HG03439 (cell line): ENCODE measurements around the gene DDX3X.
"Not testable (repeated sequence)": the region's sequence is repeated elsewhere in the genome, so short reads cannot be mapped to it uniquely, and the experiment has no call there.

ENCODE experiments used
- ATAC-seq: cut with Tn5 transposase; IDR thresholded peaks from one replicate; pipeline ENCODE4 v1.9.1; 2021; ENCODE audit warnings: mild to moderate bottlenecking, moderate library complexity; ENCODE audit not compliant: unreplicated experiment

DDX3X gene

DNA sequence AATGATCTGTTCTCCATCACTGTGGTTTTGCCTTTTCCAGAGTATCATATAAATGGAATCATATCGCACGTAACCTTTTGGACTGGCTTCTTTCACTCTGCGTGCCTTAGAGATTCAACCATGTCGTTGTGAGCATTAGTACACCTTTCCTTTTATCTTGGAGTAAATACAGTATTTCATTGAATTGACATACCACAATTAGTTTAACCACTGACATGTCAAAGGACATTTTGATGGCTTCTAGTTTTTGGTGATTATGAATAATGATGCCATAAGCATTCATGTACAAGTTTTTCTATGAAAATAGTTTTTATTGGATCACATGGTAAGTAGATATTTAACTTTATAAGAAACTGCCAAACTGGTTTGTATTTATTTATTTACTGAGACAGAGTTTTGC is 35.2 kb downstream of the DDX3X start:
- ATAC-seq = no peak

DNA sequence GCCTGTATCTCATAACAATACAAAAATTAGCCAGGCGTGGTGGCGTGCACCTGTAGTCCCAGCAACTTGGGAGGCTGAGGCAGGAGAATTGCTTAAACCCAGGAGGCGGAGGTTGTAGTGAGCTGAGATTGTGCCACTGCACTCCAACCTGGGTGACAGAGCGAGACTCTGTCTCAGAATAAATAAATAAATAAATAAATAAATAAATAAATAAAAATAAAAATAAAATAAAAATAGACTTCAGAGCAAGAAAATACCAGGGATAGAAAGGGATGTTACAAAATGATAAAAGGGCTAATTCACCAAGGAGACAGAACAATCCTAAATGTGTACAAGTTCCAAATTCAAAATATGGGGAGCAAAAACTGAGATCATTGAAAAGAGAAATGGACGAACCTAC is 37.6 kb downstream of the DDX3X start:
- not testable (repeated sequence) for ATAC-seq

DNA sequence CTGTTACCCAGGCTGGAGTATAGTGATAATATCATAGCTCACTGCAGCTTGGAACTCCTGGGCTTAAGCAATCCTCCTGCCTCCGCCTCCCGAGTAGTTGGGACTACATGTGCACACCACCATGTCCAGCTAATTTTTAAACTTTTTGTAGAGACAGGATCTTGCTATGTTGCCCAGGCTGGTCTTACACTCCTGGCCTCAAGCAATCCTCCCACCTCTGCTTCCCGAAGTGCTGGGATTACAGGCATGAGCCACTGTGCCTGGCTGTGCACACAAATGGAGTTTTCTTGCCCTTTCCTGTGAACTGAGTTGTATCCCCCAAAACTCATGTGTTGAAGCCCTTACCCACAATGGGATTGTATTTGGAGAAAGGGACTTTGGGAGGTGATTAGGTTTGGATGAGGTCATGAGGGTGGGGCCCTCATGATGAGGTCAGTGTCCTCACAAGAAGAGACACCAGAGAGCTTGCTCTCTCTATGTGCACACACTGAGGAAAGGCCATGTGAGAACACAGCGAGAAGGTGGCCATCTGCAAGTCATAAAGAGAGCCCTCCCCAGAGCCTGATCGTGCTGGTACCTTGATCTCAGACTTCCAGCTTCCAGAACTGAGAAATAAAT is 40.1 kb downstream of the DDX3X start:
- ATAC-seq = no peak

DNA sequence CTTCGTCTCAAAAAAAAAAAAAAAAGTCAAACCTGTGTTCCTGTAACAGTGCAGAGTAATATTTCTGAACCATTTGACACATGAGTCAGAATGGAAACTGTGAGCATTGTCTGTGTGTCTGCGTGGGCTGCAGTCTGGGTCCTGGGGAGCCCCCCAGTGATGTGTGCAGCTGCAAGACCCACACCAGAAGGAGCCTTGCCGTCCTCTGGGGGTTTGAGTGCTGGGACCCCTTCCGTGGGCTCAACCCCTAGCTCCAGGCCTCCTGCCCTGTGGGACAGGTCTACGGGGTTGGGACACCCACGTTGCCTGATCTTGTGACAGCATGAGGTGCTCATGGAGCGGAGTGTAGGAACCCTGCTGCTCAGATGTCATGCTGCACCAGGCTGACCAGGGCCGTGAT is 43.7 kb downstream of the DDX3X start:
- no peak for ATAC-seq

DNA sequence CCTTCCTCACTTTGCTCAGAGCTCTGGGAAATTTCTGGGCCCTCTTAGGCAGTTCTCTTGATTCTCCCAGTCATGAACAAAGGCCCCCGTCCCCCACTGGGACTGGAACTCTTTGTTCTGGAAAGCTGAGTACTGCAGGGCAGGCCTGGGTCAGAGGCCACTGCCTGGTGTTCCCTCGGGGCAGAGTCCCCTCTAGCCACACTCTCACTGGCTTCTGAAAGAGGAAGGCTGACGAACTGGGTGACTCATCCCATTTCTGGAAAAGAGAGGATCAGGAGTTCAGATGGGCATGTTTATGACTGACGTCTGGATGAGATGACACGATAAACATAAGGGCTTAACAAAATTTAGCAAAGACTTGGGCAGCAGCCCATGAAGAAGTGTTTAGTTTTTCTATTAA is 47.7 kb downstream of the DDX3X start:
- no peak for ATAC-seq

DNA sequence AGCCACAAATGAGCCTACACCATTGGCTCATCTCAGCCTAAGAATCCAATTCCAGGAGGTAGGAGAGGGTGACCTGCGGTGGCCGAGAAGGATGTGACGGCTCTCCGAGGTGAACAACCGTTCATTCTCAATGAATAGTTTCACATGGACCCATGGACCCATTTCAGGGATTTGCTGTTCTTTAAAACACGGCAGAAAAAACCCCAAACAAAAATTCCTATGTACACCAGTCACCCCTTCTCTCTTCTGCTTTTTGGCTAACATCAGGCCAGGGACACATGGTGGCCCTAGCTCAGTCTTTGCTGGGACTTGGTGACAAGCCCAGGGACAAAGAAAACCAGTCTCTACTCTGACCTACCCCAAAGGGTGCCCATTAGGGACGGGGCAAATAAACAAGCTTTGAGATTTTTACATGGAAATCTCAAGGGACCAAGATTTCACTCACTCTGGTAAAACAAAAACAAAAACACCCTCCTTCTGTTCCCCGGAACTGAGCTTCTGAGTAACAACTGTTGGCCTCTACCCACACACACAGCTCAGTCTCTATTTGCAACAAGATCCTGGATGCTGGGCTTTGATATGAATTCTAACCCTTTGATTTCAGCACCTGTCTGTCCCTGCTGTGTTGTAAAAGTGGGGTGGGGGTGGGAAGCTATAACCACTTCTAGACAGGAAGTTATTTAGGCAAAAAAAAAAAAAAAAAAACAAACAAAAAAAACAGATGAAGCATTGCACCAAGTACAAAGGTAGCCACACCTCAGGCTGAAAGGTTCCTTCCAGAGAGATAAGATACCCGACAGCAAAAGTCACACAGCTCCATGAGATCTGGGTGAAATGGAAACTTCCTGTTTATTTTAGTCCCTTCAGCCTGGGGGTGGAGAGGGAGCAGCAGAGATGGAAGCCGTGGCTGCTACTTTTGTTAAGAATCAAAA is 49.0 kb downstream of the DDX3X start:
- ATAC-seq = no peak

DNA sequence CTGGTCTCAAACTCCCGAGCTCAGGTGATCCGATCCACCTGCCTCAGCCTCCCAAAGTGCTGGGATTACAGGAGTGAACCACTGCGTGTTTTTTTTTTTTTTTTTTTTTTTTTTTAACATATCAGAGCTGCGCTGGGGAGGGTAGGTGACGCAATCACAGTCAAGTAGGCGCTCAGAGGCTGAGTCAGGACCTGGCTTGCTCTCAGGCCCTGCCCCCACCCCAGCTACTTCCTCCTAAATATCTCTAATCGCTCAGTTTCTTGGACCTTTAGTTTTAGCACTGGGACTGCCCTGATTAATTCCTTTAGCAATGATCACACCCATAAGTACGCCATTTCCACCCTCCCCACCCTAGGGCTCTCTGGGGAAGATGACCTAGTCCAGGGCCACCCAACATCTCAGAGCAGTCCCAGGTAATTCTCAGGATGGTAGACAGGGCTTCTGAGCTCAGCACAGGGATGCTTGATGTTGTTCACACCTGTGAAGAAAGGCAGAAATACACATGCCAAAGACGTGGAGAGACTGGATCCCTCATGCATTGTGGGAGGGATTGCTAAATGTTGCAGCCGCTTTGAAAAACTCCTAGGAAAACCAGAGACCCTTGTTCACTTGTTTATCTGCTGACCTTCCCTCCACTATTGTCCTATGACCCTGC is 50.2 kb downstream of the DDX3X start:
- ATAC-seq = no peak

DNA sequence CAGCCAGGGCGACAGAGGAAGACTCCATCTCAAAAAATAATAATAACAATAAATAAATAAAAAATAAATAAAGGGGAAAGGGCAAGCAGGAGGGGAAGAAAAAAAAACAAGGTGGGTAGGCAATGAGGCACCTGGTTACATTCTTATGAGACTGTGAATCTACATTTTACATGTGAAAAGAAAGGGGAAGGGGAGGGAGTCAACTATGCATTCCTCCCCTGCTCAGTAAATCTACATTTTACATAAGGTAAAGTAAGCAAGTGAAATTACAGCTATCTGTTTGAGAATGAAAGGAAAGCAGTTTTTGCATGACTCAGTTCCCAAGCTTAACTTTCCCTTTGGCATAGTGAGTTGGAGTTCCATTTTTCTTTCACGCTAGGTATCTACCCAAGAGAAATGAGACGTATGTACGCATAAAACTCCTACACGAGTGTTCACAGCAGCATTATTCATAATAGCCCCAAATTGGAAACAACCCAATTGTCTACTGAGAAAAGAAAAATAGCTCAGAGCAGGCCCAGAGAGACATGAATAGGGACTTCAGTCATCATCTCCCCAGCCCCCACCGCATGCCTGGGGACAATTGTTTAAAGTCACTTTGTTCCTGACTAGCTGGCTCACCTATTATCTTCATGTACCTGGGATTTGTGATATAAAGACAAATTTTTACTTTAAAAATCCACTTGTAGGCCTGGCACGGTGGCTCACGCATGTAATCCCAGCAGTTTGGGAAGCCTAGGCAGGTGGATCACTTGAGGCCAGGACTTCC is 52.4 kb downstream of the DDX3X start:
- no peak for ATAC-seq

DNA sequence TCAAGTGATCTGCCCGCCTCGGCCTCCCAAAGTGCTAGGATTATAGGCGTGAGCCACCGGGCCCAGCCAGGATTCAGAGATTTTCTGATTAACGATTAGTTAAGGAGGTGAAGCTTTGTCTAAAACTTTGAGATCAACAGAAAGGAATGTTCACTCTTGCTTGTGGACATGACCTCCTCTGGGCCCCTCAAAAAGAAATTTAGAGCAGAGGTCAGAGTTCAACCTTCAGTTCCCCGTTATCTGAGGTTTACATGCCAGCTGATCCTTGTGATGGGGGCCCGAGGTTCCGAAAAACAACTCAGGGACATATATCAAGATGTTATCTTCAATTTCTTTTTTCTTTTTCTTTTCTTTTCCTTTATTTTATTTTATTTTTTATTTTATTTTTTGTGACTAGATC is 54.6 kb downstream of the DDX3X start:
- ATAC-seq = no peak

DNA sequence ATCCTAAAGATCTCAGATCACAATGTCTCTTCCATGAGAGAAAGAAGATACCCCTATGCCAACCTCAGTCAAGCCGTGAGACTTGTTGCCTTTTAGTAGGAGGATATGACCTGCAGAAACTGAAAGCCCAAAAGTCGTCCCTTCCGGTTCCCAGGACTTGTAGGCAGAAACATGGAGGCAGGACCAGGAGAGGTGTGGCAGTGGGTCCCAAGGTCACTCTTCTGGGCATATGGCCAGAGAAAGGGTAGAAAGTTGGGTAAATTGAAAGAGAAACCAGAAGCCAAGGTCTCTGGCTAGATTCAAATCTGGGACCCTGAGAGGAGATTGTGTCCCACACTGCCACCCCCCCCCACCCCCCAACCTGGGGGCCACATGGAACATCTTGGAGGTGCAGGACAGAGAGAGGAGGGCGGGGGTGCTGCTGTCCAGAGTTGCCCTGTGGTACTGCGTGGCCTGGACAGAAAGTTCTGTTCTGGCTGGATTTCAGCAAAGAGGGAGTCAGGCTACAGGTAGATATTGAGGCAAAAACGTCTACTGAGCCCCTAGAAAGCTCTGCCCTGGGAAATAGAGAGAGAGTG is 55.4 kb downstream of the DDX3X start:
- ATAC-seq = no peak

DNA sequence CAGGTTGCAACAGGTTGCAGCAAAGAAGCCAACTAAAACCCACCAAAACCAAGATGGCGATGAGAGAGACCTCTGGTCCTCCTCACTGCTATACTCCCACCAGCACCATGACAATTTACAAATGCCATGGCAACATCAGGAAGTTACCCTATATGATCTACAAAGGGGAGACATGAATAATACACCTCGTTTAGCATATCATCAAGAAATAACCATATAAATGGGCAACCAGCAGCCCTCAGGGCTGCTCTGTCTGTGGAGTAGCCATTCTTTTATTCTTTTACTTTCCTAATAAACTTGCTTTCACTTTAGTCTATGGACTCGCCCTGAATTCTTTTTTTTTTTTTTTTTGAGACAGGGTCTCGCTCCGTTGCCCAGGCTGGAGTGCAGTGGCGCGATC is 56.6 kb downstream of the DDX3X start:
- not testable (repeated sequence) for ATAC-seq

DNA sequence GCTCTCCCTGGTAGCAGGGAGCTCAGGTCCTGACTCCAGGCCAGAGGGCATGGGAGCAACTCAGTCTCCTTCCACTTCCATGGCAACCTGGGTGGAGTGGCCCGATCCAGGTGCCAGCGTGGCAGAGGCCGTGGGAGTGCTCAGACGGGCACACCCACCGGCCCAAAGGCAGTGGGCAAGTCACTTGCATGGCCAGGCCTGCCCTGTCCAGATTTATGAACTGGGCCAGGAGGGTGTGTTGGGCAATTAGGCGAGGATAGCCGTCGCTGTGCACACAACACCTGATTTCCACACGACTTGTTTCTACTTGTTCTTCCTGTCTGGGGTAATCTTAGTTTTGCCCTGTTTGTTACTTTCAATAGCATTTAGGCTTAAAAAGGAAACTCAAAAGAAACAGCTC is 57.6 kb downstream of the DDX3X start:
- no peak for ATAC-seq

DNA sequence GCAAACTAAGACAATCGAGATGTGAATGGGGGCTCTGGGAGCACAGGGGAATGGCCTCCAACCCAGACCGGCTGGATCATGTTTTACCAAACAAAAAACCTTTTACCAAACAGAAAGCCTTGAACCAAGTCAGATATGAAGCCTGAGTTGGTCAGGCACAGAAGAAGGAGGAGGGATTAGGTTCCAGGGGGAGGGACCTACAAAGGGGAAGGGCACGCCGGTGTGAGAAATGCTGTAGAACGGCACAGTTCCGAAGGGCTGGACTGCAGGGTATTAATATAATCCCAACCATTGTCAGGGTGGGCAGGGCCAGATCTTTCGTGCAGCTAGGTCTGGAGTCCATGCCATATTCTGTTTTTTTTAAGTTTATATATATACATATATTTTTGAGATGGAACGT is 60.3 kb downstream of the DDX3X start:
- ATAC-seq = no peak

DNA sequence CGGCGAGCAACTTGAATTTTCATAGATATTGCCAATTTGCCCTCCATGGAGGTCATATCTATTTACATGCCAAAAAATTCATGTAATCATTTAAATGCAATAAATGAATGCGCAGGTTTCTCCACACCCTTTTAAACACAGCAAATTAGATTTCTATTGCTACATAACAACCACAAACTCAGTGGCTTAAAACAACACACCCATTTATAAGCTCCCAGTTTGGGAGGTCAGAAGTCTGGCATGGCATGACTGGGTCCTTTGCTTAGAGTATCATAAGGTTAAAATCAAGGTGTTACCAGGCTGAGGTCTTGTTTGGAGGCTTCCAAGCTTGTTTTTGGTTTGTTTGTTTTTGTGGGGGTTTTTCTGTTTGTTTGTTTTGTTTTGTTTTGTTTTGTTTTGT is 63.3 kb downstream of the DDX3X start:
- no peak for ATAC-seq

DNA sequence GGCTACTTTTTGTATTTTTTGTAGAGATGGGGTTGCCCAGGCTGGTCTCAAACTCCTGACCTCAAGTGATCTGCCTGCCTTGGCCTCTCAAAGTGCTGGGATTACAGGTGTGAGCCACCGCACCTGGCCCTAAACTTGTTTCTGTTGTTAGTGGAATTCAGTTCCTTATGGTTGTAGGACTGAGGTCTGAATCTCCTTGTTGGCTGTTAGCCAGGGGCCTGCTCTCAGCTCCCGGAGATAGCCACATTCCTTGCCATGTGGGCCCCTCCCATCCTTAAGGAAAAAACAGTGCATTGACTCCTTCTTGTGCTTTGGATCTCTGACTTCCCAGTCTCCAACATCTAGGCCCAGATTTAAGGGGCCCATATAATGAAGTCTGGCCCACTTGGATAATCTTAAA is 63.8 kb downstream of the DDX3X start:
- no peak for ATAC-seq

DNA sequence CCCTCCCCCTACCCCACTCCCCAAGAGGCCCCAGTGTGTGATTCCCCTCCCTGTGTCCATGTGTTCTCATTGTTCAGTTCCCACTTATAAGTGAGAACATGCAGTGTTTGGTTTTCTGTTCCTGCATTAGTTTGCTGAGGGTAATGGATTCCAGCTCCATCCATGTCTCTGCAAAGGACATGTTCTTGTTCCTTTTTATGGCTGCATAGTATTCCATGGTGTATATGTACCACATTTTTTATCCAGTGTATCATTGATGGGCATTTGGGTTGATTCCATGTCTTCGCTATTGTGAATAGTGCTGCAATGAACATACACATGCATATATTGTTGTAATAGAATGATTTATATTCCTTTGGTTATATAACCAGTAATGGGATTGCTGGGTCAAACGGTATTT is 68.6 kb downstream of the DDX3X start:
- ATAC-seq = not testable (repeated sequence)

DNA sequence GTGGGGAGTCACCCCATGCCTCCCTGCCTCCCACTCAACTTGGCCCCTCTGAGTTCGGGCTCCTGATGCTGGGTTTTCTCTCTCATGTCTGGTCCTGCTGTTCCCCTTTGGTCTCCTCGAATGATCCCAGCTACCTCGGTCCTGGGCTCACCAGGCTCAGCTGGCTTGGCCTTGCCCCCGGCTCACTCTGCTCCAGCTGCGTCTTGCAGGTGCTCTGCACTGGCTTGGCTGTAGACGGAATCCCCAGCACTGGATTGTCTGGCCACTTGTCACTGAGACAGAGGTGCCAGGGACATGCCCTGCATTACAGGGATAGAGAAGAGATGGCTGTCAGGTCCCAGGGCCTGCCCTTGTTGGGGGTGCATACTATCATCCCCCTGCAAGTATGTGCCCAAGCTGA is 71.6 kb downstream of the DDX3X start:
- no peak for ATAC-seq

DNA sequence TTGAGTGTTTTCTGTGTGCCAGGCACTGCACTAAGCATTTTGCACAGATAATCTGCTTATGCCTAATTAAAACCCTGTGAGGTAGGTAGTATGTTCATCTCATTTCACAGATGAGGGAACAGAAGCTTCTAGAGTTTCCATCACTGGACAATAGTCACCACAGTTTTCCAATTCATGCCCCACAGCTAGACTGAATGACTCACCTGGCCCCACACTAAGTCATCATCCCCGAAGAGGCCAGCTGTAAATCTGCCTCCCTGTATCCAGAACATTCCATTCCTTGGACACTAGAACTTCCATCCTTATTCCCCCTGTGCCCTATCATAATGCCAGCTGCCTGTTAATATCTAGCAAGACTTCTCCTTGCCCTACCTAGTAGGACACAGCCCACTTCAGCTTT is 72.2 kb downstream of the DDX3X start:
- ATAC-seq = no peak

DNA sequence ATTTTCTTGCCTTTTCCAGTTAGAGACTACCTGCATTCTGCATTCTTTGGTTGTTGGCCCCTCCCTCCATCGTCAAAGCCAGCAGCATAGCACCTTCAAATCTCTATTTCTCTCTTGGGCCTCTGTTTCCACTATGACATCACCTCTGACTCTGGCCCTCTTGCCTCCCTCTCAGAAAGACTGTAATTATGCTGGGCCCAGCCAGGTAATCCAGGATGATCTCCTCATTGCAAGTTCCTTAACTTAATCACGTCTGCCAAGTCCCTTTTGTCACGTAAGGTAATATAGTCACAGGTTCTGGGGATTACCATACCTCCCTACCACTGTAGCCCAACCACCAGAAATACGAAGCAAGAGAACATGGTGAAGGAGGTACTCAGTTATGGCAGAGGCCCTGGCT is 73.9 kb downstream of the DDX3X start:
- ATAC-seq = no peak

DNA sequence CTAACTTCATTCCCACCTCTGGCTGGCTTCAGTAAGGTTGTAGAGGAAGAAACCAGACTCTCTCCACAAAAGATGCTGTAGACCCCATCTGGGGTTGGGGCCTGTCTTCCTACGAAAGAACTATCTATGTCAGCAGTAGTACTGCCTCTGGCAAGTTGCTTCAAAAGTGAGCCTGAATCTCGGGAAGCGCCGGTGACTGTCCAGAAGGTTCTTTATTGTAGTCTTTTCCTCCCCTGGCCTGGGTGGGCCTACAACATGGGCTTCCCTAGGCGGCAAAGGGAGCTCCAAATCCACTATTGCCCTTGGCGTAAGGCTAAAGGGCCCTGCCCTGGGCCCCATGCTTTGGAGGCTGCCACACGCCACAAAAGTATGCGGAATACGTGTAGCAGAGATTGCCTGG is 74.6 kb downstream of the DDX3X start:
- no peak for ATAC-seq

DNA sequence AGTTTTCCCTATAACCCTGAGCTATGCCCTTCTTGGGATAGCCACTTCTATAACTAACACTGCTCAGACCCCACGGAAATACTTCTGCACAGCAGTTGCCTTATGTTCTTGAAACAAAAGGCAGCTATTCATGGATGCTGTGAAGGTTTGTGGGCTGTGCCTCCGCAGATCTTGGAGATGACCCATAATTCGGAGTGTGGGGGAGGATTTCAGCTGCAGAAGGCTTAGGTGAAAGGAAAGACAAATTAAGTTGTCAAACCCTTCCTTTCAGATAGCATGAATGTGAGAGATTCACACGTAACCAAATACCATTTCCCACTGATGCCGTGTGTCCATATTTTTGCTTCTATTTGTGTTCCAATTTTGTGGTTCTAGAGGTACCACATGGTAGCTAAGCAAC is 75.0 kb downstream of the DDX3X start:
- no peak for ATAC-seq
